Coronary artery (tissue), 2 donors: ENCODE data around the gene UBA52.
"Not testable (repeated sequence)": the region's sequence is repeated elsewhere in the genome, so short reads cannot be mapped to it uniquely, and the experiment has no call there.

Experiments used
- DNase-seq: peaks from one replicate; pipeline ENCODE4 v3.0.0-alpha.2; 2017; ENCODE audit warnings: low spot score
- H3K27ac ChIP-seq, 2 donors: fragments of 200-600 bp; sonication (generic); one replicate each; pipeline ENCODE4 v1.5.1; 2016 to 2019
- H3K4me3 ChIP-seq: fragments of 200-600 bp; sonication (generic); 2 replicates; pipeline ENCODE4 v1.5.1; 2016; ENCODE audit warnings: mild to moderate bottlenecking, moderate library complexity
- TF ChIP-seq, protein P1 (sequence below): fragments of 200-600 bp; sonication (generic); IDR thresholded peaks from one replicate; pipeline ENCODE4 v1.5.1; 2019; ENCODE audit warnings: antibody characterized with exemption

UBA52 gene

DNA sequence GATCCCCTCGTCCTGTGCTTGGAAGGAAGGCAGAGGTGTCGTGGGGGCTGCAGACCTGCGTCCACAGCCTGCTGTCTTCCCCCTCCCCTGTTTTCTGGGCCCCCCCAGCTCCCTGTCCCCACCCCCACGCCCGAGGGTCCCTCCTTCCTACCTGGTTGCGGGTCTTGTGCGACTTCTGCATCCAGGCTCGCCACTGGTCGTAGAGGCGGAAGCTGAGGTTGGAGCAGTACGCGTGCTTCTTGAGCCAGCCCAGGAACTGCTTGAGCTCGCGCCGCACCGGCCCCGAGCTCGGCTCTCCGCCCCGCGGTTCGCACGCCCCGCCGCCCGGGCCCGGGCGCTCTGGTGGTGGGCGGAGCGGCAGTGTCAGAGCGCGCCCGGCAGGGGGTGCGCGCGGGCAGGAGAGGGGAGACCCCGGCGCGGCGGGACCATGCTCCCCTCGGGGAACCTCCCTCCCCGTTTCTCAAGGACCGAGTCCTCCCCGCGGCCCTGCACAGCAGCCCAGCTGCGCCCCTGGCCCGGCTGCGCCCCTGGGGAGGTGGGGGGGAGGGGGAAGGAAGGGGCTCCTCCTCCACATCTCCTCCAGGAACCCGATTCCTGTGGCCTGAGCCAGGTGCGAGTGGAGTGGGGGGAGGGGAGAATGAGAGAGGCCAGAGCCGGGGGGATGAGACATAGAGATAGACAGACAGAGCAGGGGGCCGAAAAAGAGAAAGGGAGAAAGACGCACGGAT, 22.6 kb downstream of the UBA52 start:
- DNase-seq, result no peak
- Histone ChIP-seq H3K27ac (peak overlapping the region; percentile 42 to 77), H3K4me3 (peak overlapping the region; percentile 69)
- TF ChIP-seq, protein P1, sequence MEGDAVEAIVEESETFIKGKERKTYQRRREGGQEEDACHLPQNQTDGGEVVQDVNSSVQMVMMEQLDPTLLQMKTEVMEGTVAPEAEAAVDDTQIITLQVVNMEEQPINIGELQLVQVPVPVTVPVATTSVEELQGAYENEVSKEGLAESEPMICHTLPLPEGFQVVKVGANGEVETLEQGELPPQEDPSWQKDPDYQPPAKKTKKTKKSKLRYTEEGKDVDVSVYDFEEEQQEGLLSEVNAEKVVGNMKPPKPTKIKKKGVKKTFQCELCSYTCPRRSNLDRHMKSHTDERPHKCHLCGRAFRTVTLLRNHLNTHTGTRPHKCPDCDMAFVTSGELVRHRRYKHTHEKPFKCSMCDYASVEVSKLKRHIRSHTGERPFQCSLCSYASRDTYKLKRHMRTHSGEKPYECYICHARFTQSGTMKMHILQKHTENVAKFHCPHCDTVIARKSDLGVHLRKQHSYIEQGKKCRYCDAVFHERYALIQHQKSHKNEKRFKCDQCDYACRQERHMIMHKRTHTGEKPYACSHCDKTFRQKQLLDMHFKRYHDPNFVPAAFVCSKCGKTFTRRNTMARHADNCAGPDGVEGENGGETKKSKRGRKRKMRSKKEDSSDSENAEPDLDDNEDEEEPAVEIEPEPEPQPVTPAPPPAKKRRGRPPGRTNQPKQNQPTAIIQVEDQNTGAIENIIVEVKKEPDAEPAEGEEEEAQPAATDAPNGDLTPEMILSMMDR, result peak; percentile 96

DNA sequence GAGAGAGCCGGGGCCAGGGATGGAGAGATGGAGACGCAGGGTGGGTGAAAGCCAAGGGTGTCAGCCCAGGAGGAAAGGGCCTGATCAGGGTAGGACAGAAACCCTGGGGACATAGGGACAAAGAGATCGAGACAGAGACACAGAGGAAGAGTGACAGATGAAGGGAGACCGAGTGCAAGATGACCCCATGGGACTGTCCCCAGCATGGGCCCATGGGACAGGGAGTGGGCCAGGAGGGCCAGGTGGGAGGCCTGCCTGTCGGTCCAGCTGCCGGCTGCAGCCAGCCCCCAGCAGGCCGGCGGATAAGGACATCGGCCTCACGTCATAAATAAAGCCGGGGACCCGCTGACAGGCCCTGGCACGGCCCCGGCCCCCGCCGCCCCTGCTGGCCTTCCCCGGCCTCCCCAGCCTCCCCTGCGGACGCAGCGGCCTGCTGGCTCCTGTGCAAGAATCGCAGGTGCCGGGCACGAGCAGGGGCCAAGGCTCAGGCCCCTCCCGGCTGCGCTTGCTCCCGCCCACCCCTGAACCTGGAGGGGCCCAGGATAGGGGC, 23.2 kb downstream of the UBA52 start:
- DNase-seq, result no peak
- TF ChIP-seq, protein P1, result no peak
- Histone ChIP-seq H3K4me3 (peak overlapping the region; percentile 69), H3K27ac (peak overlapping the region; percentile 42 to 77)

DNA sequence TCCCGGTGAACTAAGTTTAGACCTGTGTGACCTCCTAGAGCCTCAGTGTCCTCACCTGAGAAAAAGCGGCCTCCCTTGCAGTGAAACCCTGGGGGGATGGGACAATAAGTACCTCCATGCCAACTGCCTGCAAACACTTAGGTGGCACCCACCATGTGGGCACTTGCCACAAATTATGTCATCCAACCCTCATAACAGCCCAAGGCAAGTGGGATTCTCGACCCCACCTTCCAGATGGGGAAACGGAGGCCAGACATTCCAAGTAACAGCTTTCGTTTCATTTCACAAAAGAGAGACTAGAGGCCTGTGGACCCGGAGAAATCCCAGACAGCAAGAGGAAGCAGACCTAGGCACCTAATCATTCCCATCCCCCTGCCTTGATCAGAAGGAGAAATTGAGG, 23.8 kb downstream of the UBA52 start:
- H3K4me3 ChIP-seq, result no peak overlapping the region
- TF ChIP-seq, protein P1, result no peak
- no peak overlapping the region for H3K27ac ChIP-seq
- DNase-seq, result no peak

DNA sequence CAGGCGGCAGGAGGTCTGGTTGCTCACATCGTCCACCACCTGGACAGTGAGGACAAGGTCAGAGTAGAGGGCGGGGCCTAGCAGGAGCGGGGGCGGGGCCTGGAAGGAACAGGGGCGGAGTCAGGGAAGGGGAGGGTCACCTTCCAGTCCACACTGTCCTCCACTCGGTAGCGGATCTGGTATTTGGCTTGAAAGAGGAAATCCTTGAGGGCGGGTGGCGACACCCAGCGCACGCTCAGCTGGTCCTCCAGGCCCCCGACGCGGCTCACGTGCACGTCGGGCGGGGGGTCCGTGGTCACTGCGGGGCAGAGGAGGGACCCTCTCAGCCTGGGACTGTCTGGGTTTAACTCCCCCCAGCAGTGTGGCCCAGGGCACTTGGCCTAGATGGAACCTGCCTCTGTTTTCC, 25.1 kb downstream of the UBA52 start:
- no peak for DNase-seq
- TF ChIP-seq, protein P1, result no peak
- peak overlapping the region; percentile 16 for H3K4me3 ChIP-seq
- H3K27ac ChIP-seq, result no peak overlapping the region

DNA sequence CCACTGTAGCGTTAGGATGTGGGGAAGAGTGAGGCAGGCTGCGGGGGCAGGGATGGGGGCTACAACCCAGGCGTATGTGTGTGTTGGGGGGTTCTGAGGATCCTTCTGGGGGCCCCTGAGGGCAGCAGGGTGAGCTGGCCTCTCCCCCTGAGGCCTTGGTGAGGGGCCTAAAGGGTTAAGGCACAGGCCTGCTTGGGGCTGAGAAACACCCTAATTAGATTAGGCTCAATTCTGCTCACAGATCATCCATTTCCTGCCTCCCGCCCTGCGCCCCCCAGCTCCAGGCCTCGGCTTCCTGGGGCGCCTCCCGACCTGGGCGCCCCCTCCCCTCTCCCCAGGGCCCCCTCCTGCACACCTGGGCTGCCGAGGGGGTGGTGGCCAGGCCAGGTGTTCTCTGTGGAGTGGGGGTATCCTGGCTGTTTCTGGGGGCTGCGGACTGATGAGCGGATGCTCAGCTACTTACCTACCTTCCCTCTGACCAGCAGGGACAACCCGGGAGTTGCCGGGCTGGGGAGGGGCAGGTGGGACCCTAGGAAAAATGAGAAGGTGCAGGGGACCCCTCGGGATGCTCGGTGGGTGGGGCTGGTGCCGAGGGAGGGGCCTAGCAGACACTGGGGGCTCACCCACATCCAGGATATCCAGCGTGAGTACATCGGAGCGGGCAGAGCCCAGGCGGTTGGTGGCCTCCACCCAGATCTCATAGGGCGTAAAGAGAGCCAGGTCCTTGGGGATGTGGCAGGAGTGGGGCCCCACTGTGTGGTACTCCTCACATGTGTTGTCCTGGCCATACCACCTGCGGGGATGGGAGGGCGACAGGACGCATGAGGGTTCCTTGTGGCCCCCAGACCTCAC, 26.4 kb downstream of the UBA52 start:
- TF ChIP-seq, protein P1, result no peak
- no peak for DNase-seq
- Histone ChIP-seq H3K4me3 (no peak overlapping the region), H3K27ac (no peak overlapping the region)

DNA sequence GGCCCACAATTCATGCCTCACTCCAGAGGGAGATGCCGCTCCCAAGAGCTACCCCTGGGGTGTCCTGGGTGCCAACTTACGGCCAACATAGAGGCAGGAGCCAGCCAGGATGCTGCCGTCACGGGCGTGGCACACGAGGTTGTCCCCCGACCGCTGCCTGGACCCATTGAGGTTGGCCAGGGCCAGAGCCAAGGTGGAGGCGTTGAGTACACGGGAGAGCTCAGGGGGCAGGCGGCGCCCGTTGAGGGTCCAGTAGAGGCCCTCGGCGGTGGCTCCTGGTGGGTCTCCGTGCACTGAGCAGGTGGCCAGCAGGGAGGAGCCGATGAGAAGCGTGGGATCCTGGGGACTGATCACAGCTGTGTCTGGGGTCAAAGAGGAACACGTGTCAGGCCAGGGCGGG, 27.8 kb downstream of the UBA52 start:
- TF ChIP-seq, protein P1, result no peak
- no peak for DNase-seq
- Histone ChIP-seq H3K27ac (no peak overlapping the region), H3K4me3 (no peak overlapping the region)

DNA sequence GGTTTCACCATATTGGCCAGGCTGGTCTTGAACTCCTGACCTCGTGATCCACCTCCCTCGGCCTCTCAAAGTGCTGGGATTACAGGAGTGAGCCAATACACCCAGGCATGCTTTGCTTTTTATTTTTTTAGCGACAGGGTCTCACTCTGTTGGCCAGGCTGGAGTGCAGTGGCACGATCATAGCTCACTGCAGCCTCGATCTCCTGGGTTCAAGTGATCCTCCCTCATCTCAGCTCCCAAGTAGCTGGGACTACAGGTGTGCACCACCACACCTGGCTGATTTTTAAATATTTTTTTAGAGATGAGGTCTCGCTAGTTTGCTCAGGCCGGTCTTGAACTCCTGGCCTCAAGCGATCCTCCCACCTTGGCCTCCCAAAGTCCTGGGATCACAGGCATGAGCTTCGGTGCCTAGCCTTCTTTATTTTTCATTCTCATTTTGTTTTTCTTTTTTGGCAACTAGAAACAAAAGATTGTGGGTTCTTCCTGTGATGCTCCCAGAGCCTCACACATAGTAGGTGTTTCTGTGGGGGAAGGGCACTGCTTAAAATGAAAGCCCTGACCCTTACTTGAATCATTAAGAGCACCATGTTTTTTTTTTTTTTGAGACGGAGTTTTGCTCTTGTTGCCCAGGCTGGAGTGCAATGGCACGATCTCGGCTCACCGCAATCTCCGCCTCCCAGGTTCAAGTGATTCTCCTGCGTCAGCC, 29.2 kb downstream of the UBA52 start:
- DNase-seq, H3K4me3 ChIP-seq, H3K27ac ChIP-seq: not testable (repeated sequence)
